T47D (cell line): ENCODE measurements around the gene NLE1.

Source experiments
- DNase-seq, 2 experiments: peaks; one replicate each; pipeline versions ENCODE4 v3.0.0 to v3.0.0-alpha.2; 2011 to 2012; ENCODE audit warnings: low read depth in 1 of 2, low spot score in 1 of 2
- JUND ChIP-seq: IDR thresholded peaks from 2 replicates; pipeline ENCODE4 v1.6.1; 2012; ENCODE audit warnings: low read depth
- in situ Hi-C: cut with HindIII; loops from 2 replicates; pipeline ENCODE4 v1.10.0; 2016; ENCODE audit warnings: low sequenced_read_pairs, low pct_unique_long_range_greater_than_20kb

Gene NLE1

DNA sequence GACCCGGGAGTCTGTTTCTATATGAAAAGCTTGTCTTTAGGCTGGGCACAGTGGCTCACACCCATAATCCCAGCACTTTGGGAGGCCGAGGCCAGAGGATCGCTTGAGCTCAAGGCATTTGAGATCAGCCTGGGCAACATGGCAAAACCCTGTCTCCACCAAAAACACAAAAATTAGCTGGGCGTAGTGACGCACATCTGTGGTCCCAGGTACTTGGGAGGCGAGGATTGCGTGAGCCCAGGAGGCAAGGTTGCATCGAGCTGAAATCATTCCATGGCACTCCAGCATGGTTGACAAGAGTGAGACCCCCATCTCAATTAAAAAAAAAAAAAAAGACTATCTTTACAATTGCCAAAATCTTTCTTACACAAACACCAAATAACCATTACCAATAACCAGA, 55.9 kb downstream of the NLE1 start:
- TF ChIP-seq JUND: no peak
- in situ Hi-C loops: no loop called here
- DNase-seq: no peak

DNA sequence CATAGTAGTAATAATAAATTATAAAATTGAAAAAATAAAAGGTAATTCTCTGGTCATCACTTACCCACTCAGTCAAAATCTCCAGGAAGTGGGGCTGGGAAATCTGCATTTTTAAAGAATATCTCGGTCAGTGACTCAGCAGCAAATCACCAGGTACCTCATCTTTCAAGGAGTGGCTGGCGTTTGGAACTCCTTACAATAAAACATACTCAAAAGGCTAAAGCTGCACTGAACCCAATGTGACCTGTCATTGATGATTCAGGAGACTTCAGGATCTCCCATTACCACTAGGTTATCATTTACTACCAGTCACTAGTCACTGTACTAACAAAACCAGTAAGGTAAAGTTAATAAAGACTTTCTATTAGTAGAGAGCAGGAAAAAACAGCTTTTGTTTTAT, 57.1 kb downstream of the NLE1 start:
- in situ Hi-C loops: no loop called here
- TF ChIP-seq JUND: no peak
- DNase-seq: no peak

DNA sequence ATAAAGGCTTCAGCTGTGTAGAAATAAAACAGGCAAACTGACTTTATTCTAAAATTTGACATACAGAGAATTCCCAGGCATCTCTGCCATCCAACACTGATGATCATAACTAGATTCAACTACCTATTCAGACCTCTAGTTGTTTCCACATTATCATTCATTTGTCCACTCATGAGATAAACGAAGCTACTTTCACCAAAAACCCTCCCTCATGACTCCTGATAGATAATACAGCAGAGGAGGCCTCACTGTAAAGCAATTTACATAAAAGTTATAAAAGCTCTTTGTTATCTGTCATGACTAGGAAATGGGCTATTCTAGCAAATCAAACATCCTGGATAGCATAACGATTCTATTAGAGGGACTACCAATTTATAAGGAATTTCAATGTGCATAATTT, 59.0 kb downstream of the NLE1 start:
- in situ Hi-C loops: no loop called here
- no peak for DNase-seq
- no peak for TF ChIP-seq JUND

DNA sequence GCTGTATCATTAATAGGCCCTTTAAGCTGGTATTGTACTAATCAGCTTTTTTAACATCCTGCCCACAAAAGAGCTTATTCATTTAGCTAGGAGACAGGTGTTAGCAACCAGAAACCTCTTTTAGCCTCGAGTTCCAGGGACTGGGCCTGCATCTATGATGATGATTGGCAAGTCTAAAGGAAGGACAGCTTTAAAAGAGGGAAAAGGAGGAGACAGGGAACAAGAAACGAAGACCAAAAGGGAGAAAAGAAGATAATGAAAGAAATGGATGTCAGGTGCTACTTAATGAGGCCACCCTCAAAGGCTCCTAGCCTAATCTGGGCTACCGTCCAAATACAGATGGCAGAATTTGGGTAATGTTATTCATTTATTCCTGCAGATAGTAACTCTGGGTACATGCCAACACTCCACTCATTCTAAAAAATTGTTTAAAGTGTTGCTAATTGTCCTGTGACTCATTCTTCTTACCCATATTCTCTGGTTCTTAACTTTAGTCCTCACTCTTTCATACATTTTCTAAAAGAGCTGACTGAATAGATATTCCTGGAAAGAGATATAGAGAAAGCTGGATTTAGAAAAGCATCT, 59.9 kb downstream of the NLE1 start:
- in situ Hi-C loops: no loop called here
- TF ChIP-seq JUND: no peak
- DNase-seq: no peak

DNA sequence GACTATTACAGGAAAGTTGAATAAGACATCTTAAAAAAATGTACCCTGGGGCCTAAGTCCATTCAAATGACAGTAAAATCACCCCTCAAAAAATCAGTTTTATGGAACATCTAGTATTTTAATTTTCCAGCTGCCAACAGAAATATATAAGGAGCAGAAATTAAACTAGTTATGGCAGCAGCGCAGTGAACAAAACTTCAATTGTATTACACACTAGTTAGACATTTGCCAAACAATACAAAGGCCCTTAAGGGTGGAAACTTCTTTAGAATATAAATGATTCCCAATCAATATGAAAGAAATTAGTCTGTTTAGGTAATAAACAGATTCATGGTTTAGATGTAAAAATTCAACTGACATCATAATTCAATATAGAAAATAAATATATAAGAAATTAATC, 60.5 kb downstream of the NLE1 start:
- in situ Hi-C loops: no loop called here
- no peak for DNase-seq
- TF ChIP-seq JUND: no peak

DNA sequence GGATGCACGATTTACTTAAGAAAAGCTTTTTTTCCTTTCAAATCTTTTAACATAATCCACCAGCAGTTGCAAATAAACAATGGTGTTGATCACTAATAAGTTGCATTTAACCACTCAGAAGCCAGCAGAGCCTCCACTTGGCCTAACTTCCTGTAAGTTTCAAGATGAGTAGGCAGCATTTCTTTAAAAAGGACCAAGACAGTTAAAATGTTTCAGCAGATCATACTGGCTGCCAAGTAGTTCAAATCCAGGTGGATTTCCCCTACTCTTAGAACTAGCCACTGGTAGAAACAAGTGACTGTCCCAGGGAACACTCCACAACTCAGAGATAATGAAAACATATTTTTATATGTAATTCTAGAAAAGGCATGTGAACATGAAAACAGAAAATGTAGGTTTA, 61.6 kb downstream of the NLE1 start:
- TF ChIP-seq JUND: no peak
- in situ Hi-C loops: no loop called here
- no peak for DNase-seq

DNA sequence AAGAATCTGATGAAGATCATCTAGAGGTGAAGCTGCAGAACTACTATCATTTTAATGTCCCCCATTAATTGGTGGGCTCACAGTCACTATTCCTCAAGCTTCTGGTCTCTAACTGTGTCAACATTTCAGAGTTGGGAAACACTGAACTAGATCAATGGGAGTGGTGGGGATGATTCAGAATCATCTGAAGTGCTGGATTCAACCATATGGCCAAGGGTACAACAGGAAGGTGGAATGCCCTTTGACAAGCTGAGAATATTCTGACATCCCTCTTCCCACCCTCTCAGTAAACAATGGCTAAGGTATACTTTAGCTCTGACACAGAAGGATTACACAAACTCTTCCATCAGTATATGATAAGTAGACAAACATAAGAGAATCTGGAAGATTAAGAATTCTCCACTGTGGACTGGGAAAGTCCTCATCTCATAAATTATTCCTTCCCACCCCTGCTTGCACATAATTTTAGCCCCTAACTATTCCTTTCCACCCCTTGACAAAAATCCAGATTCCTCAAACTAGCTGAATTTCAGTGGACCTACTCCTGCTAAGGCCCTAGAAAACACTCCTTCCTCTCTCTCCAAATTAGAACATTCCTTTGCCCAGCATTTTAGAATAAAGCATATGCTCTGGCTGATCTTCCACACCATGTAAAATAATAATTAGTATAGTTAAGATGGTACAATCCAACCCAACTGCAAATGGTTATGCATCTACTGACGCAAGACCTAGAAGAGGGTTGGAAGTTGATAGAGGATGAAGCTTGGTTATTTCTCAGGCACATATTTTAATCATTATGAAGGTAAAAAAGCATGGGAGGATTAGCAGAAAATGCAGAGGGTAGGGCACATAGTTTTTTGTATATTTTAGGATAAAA, 62.3 kb downstream of the NLE1 start:
- in situ Hi-C loops: no loop called here
- DNase-seq: no peak
- no peak for TF ChIP-seq JUND
